ENCODE results near the gene PHLDB2.

PHLDB2 gene

DNA sequence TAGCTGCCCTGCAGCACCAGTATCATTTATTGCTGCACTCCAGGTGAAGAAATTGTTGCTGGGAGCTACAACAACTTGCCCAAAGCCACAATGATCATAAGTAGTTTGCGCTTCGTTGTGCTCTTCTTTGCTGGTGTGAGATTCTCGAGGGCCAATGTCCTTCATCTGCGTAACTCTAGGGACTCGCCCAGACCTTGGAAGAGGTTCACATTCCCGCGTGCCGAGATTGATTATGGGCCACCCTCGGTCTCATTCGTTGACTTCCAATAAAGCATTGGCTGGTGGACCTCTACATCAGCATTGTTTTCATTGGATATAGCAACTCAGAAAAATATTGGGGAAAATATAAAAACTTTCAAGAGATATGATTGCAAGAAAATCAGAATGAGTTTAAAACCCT, 423 bp upstream of the PHLDB2 start:
- no peak for DNase-seq (ENCODE audit: extremely low spot score)
- POLR2A ChIA-PET: interaction anchor here (1.0 to 3.4 kb wide), 3 partner anchors 10 to 123 kb away, joined by 3 to 20 read pairs (median 5); partner anchors contain the start of gene ABHD10
- TF ChIP-seq SUZ12 (IDR thresholded peaks at IDR 0.05) (no peak), FOXM1 (IDR thresholded peaks at IDR 0.05; ENCODE audit: borderline replicate concordance) (no peak), HDGF (IDR thresholded peaks at IDR 0.05; ENCODE audit: borderline replicate concordance) (no peak), NFRKB (IDR thresholded peaks at IDR 0.05) (no peak), ARNT (IDR thresholded peaks at IDR 0.05) (no peak), TARDBP (IDR thresholded peaks at IDR 0.05) (no peak), SP1 (IDR thresholded peaks at IDR 0.05) (no peak), BHLHE40 (IDR thresholded peaks at IDR 0.05; ENCODE audit: borderline replicate concordance) (no peak), FOXA1 (IDR thresholded peaks at IDR 0.05) (no peak), L3MBTL2 (conservative IDR thresholded peaks at IDR 0.05) (no peak), ELF4 (IDR thresholded peaks at IDR 0.05) (no peak), CTBP1 (IDR thresholded peaks at IDR 0.05; ENCODE audit: borderline replicate concordance) (no peak), FOXK2 (IDR thresholded peaks at IDR 0.05) (no peak), LEF1 (IDR thresholded peaks at IDR 0.05; ENCODE audit: borderline replicate concordance) (no peak), ZNF384 (IDR thresholded peaks at IDR 0.05) (no peak)
- TF ChIP-seq, protein P1, sequence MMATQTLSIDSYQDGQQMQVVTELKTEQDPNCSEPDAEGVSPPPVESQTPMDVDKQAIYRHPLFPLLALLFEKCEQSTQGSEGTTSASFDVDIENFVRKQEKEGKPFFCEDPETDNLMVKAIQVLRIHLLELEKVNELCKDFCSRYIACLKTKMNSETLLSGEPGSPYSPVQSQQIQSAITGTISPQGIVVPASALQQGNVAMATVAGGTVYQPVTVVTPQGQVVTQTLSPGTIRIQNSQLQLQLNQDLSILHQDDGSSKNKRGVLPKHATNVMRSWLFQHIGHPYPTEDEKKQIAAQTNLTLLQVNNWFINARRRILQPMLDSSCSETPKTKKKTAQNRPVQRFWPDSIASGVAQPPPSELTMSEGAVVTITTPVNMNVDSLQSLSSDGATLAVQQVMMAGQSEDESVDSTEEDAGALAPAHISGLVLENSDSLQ (IDR thresholded peaks at IDR 0.05): no peak
- CTCF ChIA-PET: interaction anchor here (0.6 to 1.0 kb wide), 3 partner anchors 141 to 773 kb away, joined by 3 to 7 read pairs (median 3); no protein-coding TSS in a partner anchor

DNA sequence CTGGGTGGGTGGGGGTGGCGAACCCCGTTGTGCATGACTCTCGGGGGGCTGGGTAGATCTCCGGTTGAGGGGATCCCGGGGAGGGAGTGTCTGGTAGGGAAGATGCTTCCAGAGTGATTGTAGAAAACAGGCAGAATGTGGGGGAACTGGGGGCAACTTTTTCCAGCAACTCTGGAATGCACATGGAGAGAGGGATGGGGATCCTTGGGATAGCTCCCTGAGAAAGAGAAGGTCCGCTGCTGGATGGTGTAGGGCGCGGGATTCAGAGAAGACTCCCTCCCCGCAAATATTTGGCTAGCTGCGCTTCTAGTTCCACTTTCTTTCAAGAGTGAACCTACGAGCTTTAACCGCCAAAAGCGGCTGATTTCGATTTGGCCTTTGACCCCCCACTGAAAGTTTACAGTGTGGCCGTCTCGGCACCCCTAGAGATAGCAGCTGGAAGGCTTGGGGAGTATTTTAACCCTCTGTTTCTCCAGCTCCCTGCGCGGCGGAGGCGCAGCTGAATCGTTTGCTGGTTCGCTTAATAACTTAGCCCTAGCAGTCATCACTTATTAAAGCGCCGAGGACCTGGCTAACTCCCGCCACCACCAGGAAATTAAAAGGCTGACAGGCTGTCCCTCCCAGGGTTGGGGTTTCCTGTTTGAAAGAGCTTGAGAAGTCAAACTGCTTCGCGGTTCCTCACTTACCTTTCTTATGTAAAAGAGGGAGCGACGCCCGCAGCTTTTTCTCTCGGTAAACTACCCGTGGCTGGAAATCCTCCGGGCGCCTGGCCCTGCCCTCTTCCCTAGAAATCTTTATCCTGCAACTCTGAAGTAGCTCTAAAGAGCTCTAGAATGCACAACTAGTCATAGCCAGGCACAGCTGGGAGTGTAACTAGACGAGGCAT, 1.2 kb downstream of the PHLDB2 start:
- CTCF ChIA-PET: interaction anchor here (0.7 to 1.8 kb wide), 9 partner anchors 32 to 168 kb away, joined by 3 to 9 read pairs (median 4); no protein-coding TSS in a partner anchor
- POLR2A ChIA-PET: interaction anchor here (0.8 to 3.4 kb wide), 19 partner anchors 9 to 226 kb away, joined by 3 to 20 read pairs (median 5); partner anchors contain the start of genes ABHD10 and C3orf52
- peak; percentile 69 for DNase-seq (ENCODE audit: extremely low spot score)
- TF ChIP-seq ELF4 (IDR thresholded peaks at IDR 0.05): no peak
- no peak for TF ChIP-seq TARDBP (IDR thresholded peaks at IDR 0.05)
- no peak for TF ChIP-seq LEF1 (IDR thresholded peaks at IDR 0.05; ENCODE audit: borderline replicate concordance)
- no peak for TF ChIP-seq SP1 (IDR thresholded peaks at IDR 0.05)
- no peak for TF ChIP-seq ZNF384 (IDR thresholded peaks at IDR 0.05)
- TF ChIP-seq, protein P1 (IDR thresholded peaks at IDR 0.05): no peak
- no peak for TF ChIP-seq HDGF (IDR thresholded peaks at IDR 0.05; ENCODE audit: borderline replicate concordance)
- TF ChIP-seq SUZ12 (IDR thresholded peaks at IDR 0.05): no peak

DNA sequence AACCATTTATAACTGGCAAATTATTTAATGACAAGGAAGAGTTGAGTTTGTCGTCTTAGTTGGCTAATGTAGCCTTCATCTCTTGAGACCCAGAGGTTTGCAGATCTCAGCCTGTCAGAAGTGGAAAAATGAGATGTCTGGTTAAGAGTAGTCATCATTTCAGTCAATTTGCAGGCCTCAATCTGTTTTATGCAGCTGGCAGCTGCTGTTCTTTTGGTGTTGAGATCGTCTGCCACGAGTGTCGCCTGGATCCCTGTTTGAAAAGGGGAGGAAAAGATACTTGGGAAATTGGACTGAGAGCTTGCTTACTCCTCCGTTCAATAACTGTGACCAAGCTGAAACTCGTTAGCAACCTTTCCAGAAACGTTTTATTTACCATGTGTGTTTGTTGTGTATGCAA, 2.3 kb downstream of the PHLDB2 start:
- CTCF ChIA-PET: interaction anchor here (1.8 kb wide), 1 partner anchor 146 kb away, joined by 9 read pairs; no protein-coding TSS in a partner anchor
- POLR2A ChIA-PET: interaction anchor here (1.1 to 3.4 kb wide), 4 partner anchors 117 to 144 kb away, joined by 3 to 20 read pairs (median 6); partner anchors contain the start of gene ABHD10
- DNase-seq (ENCODE audit: extremely low spot score): no peak

DNA sequence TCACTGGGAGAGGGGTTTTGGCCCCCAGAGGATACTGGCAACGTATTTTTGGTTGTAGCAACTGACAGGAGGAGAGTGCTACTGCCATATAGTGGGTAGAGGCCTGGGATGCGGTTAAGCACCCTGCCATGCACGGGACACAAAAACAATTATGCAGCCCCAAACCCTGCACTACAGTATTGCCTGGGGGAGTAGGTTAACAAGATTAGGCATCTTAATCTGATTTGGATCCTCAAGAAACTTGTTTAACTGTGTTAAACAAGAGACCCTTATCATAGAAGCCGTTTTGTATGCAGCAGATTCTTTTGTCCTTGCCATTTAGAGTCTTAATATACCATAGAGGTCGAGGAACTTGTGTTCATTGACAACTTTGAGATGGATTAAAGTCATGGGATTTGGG, 3.4 kb downstream of the PHLDB2 start:
- CTCF ChIA-PET: interaction anchor here (1.0 kb wide), 1 partner anchor 145 kb away, joined by 3 read pairs; no protein-coding TSS in a partner anchor
- POLR2A ChIA-PET: no interaction called here
- TF ChIP-seq CTBP1 (IDR thresholded peaks at IDR 0.05; ENCODE audit: borderline replicate concordance) (no peak), ZNF384 (IDR thresholded peaks at IDR 0.05) (no peak), ELF4 (IDR thresholded peaks at IDR 0.05) (no peak), HDGF (IDR thresholded peaks at IDR 0.05; ENCODE audit: borderline replicate concordance) (no peak), FOXM1 (IDR thresholded peaks at IDR 0.05; ENCODE audit: borderline replicate concordance) (no peak), SUZ12 (IDR thresholded peaks at IDR 0.05) (no peak), TARDBP (IDR thresholded peaks at IDR 0.05) (no peak), BHLHE40 (IDR thresholded peaks at IDR 0.05; ENCODE audit: borderline replicate concordance) (no peak), FOXA1 (IDR thresholded peaks at IDR 0.05) (no peak), L3MBTL2 (conservative IDR thresholded peaks at IDR 0.05) (no peak), NFRKB (IDR thresholded peaks at IDR 0.05) (no peak), ARNT (IDR thresholded peaks at IDR 0.05) (no peak), FOXK2 (IDR thresholded peaks at IDR 0.05) (no peak), LEF1 (IDR thresholded peaks at IDR 0.05; ENCODE audit: borderline replicate concordance) (no peak), SP1 (IDR thresholded peaks at IDR 0.05) (no peak)
- TF ChIP-seq, protein P1 (IDR thresholded peaks at IDR 0.05): no peak
- no peak for DNase-seq (ENCODE audit: extremely low spot score)

More for the DNA sequence above, 2.3 kb downstream of the PHLDB2 start:
- TF ChIP-seq TARDBP (IDR thresholded peaks at IDR 0.05) (no peak), NFRKB (IDR thresholded peaks at IDR 0.05) (no peak), CTBP1 (IDR thresholded peaks at IDR 0.05; ENCODE audit: borderline replicate concordance) (no peak), BHLHE40 (IDR thresholded peaks at IDR 0.05; ENCODE audit: borderline replicate concordance) (no peak), LEF1 (IDR thresholded peaks at IDR 0.05; ENCODE audit: borderline replicate concordance) (no peak)

DNA sequence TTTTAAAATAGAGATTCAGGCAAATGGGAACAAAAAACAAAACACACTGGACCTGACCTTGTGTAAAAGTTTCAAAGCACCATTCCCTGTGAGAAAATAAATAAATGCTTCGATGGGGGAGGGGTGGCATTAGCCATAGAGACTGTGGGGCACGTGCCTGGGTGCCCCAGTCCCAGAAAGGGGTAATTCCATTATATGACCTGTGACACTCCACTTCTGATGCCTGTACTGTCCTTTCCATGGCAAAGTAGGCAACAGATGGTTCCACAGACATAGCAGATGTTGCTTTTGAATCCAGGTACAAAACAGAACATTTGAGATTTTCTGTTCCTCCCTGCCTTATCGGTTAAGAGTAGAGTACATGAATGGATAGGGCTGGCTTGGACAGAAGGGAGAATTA, 3.9 kb downstream of the PHLDB2 start:
- no peak for DNase-seq (ENCODE audit: extremely low spot score)
- ChIA-PET POLR2A (interaction anchor here (0.9 kb wide), 1 partner anchor 9 kb away, joined by 4 read pairs; no protein-coding TSS in a partner anchor), CTCF (no interaction called here)

More for the DNA sequence above, 3.9 kb downstream of the PHLDB2 start:
- TF ChIP-seq NFRKB (IDR thresholded peaks at IDR 0.05) (no peak), FOXK2 (IDR thresholded peaks at IDR 0.05) (no peak), TARDBP (IDR thresholded peaks at IDR 0.05) (no peak), BHLHE40 (IDR thresholded peaks at IDR 0.05; ENCODE audit: borderline replicate concordance) (no peak), FOXA1 (IDR thresholded peaks at IDR 0.05) (no peak), HDGF (IDR thresholded peaks at IDR 0.05; ENCODE audit: borderline replicate concordance) (no peak), L3MBTL2 (conservative IDR thresholded peaks at IDR 0.05) (no peak), ARNT (IDR thresholded peaks at IDR 0.05) (no peak)

Data from HEK293T (cell line).